ENCODE results near the gene LGMN. TPM values are rescaled to one million over a fixed set of nuclear protein-coding genes. Genes with fewer than 3 reads are reported as not detected.

LGMN gene
- total RNA-seq, 4 donors from 2014 or later: 226 to 405 (median 297) TPM

- WGBS, 2 donors: 63 to 71% methylated on average over 4 of the region's 4 CpGs
- H3K4me1 ChIP-seq: peaks cover 13 to 15% of the 10 kb centered on the region in 2 donors
- TF ChIP-seq POLR2A (IDR thresholded peaks at IDR 0.05) (no peak), CTCF (IDR thresholded peaks at IDR 0.05) (no peak)
- no peak overlapping the region for H3K4me3 ChIP-seq (replicated peaks in 1 of 3)
- no peaks in the 10 kb centered on the region for H3K27me3 ChIP-seq
- peaks cover 0 to under 1% of the 10 kb centered on the region in 2 donors for H3K36me3 ChIP-seq
- H3K27ac ChIP-seq: no peak overlapping the region
- no peaks in the 10 kb centered on the region for H3K9me3 ChIP-seq
- intact Hi-C loops (cut with DNase I): no loop called here
- no peak for DNase-seq
These were observed 44.5 kb upstream of the LGMN start for GRCh38 chr14:92792885-92793284.

DNA sequence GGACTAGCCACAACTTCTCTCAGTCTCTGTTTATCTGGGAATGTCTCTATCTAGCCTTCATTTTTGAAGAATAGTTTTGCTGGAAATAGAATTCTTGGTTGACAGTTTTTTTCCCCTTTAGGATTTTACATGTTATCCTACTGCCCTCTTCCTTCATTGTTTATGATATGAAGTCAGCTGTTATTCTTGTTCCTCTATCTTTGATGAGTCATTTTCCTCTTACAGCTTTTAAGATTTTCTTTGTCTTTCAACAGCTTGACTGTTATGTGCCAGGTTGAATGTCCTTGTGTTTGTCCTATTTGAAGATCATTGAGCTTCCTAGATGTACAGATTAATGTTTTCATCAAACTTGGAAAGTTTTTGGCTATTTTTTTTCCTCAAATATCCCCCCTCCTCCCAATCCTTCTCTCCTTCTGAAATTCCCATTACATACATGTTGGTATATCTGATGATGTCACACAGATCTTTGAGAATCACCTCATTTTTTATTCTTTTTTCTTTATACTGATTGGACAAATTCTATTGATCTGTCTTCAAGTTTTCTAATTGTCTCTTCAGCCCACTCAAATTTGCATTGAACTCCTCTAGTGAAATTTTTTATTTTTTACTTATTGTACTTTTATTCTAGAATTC is 41.1 kb upstream of the LGMN start:
- intact Hi-C loops (cut with DNase I): loop anchor here (10.0 kb wide), 1 partner anchor 105 kb away; no protein-coding TSS in a partner anchor
- TF ChIP-seq CTCF (IDR thresholded peaks at IDR 0.05) (no peak), POLR2A (IDR thresholded peaks at IDR 0.05) (no peak)
- no peak overlapping the region for H3K4me3 ChIP-seq (replicated peaks in 1 of 3)
- H3K9me3 ChIP-seq: no peaks in the 10 kb centered on the region
- peaks cover under 1 to 8% of the 10 kb centered on the region in 2 donors for H3K4me1 ChIP-seq
- DNase-seq: no peak
- no peak overlapping the region for H3K27ac ChIP-seq
- no peaks in the 10 kb centered on the region for H3K36me3 ChIP-seq
- H3K27me3 ChIP-seq: no peaks in the 10 kb centered on the region

- H3K27ac ChIP-seq: no peak overlapping the region
- H3K4me1 ChIP-seq: peaks cover 10 to 11% of the 10 kb centered on the region in 2 donors
- H3K4me3 ChIP-seq (replicated peaks in 1 of 3): no peak overlapping the region
- no peaks in the 10 kb centered on the region for H3K9me3 ChIP-seq
- no peaks in the 10 kb centered on the region for H3K36me3 ChIP-seq
- H3K27me3 ChIP-seq: no peaks in the 10 kb centered on the region
- DNase-seq: no peak
- TF ChIP-seq POLR2A (IDR thresholded peaks at IDR 0.05) (no peak), CTCF (IDR thresholded peaks at IDR 0.05) (no peak)
- 94 to 96% methylated on average over 2 of the region's 2 CpGs for WGBS, 2 donors
- intact Hi-C loops (cut with DNase I): loop anchor here (10.0 kb wide), 1 partner anchor 103 kb away; no protein-coding TSS in a partner anchor
These were observed 39.1 kb upstream of the LGMN start for GRCh38 chr14:92787554-92787953.

DNA sequence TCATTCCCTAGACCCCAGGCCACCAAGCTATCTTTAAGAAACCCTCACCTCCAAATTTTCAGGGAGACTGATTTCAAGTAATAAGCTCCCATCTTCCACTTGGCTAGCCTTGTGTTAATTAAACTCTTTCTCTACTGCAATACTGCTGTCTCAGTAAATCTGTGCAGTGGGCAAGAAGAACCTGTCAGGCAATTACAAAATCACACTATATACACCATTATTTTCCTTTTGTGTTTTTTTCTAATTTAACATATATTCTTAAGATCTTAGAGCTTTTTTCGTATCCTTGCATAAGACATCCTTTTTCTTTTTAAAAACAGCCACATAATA is 38.0 kb upstream of the LGMN start:
- intact Hi-C loops (cut with DNase I): loop anchor here (10.0 kb wide), 1 partner anchor 102 kb away; no protein-coding TSS in a partner anchor
- 91 to 93% methylated on average over 1 of the region's 1 CpG for WGBS, 2 donors
- Histone ChIP-seq H3K9me3 (no peaks in the 10 kb centered on the region), H3K4me1 (peaks cover 10 to 11% of the 10 kb centered on the region in 2 donors), H3K27ac (peak overlapping the region in 2 of 3 donors; percentile 14 to 25), H3K36me3 (no peaks in the 10 kb centered on the region), H3K4me3 (replicated peaks in 1 of 3) (no peak overlapping the region), H3K27me3 (no peaks in the 10 kb centered on the region)
- TF ChIP-seq CTCF (IDR thresholded peaks at IDR 0.05) (no peak), POLR2A (IDR thresholded peaks at IDR 0.05) (no peak)
- no peak for DNase-seq

GRCh38 chr14:92785667-92786426 is 37.4 kb upstream of the LGMN start:
- intact Hi-C loops (cut with DNase I): loop anchor here (2.0 to 10.0 kb wide), 2 partner anchors 71 to 101 kb away; no protein-coding TSS in a partner anchor
- no peak overlapping the region for H3K4me3 ChIP-seq (replicated peaks in 1 of 3)
- no peak for TF ChIP-seq POLR2A (IDR thresholded peaks at IDR 0.05)
- DNase-seq: no peak
- 70 to 75% methylated on average over 6 of the region's 6 CpGs for WGBS, 2 donors
- H3K9me3 ChIP-seq: no peaks in the 10 kb centered on the region
- no peaks in the 10 kb centered on the region for H3K36me3 ChIP-seq
- H3K27ac ChIP-seq: peak overlapping the region; percentile 14 to 31 (median 25)
- no peaks in the 10 kb centered on the region for H3K27me3 ChIP-seq
- peaks cover 10 to 11% of the 10 kb centered on the region in 2 donors for H3K4me1 ChIP-seq
